Neural cell (in vitro differentiated cells): Measurements from ENCODE around the gene ST3GAL3. TPM values are rescaled to one million over a fixed set of nuclear protein-coding genes. Genes with fewer than 3 reads are reported as not detected.

Source experiments
- H2AFZ ChIP-seq: fragments of 200-600, 300-800 bp; sonication (generic), shearing (Covaris generic); 2 replicates; pipeline ENCODE4 v1.6.0; 2014; ENCODE audit warnings: low read depth, mild to moderate bottlenecking, antibody characterized with exemption, low read length, moderate library complexity
- H3F3A ChIP-seq: fragments of 200-600 bp; shearing (Covaris generic); 2 replicates; pipeline ENCODE4 v1.6.1; 2016; ENCODE audit warnings: mild to moderate bottlenecking, moderate library complexity, mixed read lengths, antibody characterized with exemption, low read length; ENCODE audit not compliant: insufficient read depth, poor library complexity, severe bottlenecking
- H3K27ac ChIP-seq: fragments of 200-600, 300-800 bp; sonication (generic), shearing (Covaris generic); 2 replicates; pipeline ENCODE4 v1.5.1; 2014; ENCODE audit warnings: mild to moderate bottlenecking, low read length, moderate library complexity
- H3K27me3 ChIP-seq: fragments of 300-800, 200-600 bp; sonication (generic), shearing (Covaris generic); 2 replicates; pipeline ENCODE4 v1.6.0; 2014; ENCODE audit warnings: mild to moderate bottlenecking, low read depth, low read length, moderate library complexity; ENCODE audit not compliant: insufficient read depth
- H3K36me3 ChIP-seq: fragments of 300-800, 200-600 bp; sonication (generic), shearing (Covaris generic); 2 replicates; pipeline ENCODE4 v1.5.1; 2014; ENCODE audit warnings: mild to moderate bottlenecking, antibody characterized with exemption, low read length, moderate library complexity; ENCODE audit not compliant: insufficient read depth
- H3K4me2 ChIP-seq: fragments of 300-800, 200-600 bp; sonication (generic), shearing (Covaris generic); 2 replicates; pipeline ENCODE4 v1.6.0; 2014; ENCODE audit warnings: mild to moderate bottlenecking, low read length
- H3K4me3 ChIP-seq: fragments of 300-800, 200-600 bp; sonication (generic), shearing (Covaris generic); 2 replicates; pipeline ENCODE4 v1.5.1; 2014; ENCODE audit warnings: mild to moderate bottlenecking, low read length, moderate library complexity
- H3K79me2 ChIP-seq: fragments of 200-600 bp; shearing (Covaris generic); replicated peaks from 2 replicates; pipeline ENCODE4 v1.6.0; 2014; ENCODE audit warnings: mild to moderate bottlenecking, low read length, moderate library complexity; ENCODE audit not compliant: insufficient read depth
- H3K9ac ChIP-seq: fragments of 300-800, 200-600 bp; sonication (generic), shearing (Covaris generic); 2 replicates; pipeline ENCODE4 v1.6.1; 2016; ENCODE audit warnings: mild to moderate bottlenecking, low read length, mixed read lengths
- H3K9me2 ChIP-seq: fragments of 200-600 bp; shearing (Covaris generic); 2 replicates; pipeline ENCODE4 v1.6.1; 2016; ENCODE audit warnings: mild to moderate bottlenecking, low read length, mixed read lengths; ENCODE audit not compliant: insufficient read depth
- H3K9me3 ChIP-seq: fragments of 200-600, 300-800 bp; sonication (generic), shearing (Covaris generic); 2 replicates; pipeline ENCODE4 v1.6.1; 2016; ENCODE audit warnings: mild to moderate bottlenecking, mixed run types, low read length, moderate library complexity, mixed read lengths
- H4K20me1 ChIP-seq: fragments of 200-600 bp; shearing (Covaris generic); 2 replicates; pipeline ENCODE4 v1.6.1; 2016; ENCODE audit warnings: mild to moderate bottlenecking, mixed run types; ENCODE audit not compliant: insufficient read depth
- EP300 ChIP-seq: fragments of 450-650 bp; conservative IDR thresholded peaks from 2 replicates; pipeline ENCODE4 v1.6.1; 2014; ENCODE audit warnings: antibody characterized with exemption, mild to moderate bottlenecking, moderate library complexity; ENCODE audit not compliant: poor library complexity, severe bottlenecking
- EZH2 ChIP-seq: fragments of 200-600, 300-800 bp; shearing (Covaris generic), sonication (generic); IDR thresholded peaks from 2 replicates; pipeline ENCODE4 v1.6.1; 2014; ENCODE audit warnings: antibody characterized with exemption, low read length, borderline replicate concordance, mild to moderate bottlenecking; ENCODE audit not compliant: insufficient read depth, poor library complexity, severe bottlenecking
- MXI1 ChIP-seq: fragments of 450-650 bp; conservative IDR thresholded peaks from 2 replicates; pipeline ENCODE4 v1.6.1; 2014; ENCODE audit warnings: antibody characterized with exemption, mild to moderate bottlenecking; ENCODE audit not compliant: poor library complexity, severe bottlenecking
- POLR2AphosphoS5 ChIP-seq: IDR thresholded peaks from 2 replicates; pipeline ENCODE4 v1.6.1; 2012
- RAD21 ChIP-seq: fragments of 450-650 bp; conservative IDR thresholded peaks from 2 replicates; pipeline ENCODE4 v1.6.1; 2014; ENCODE audit warnings: antibody characterized with exemption, mild to moderate bottlenecking, moderate library complexity
- SMC3 ChIP-seq: fragments of 450-650 bp; conservative IDR thresholded peaks from 2 replicates; pipeline ENCODE4 v1.6.1; 2014; ENCODE audit warnings: antibody characterized with exemption, mild to moderate bottlenecking, moderate library complexity; ENCODE audit not compliant: poor library complexity
- TAF1 ChIP-seq: IDR thresholded peaks from 2 replicates; pipeline ENCODE4 v1.6.1; 2012; ENCODE audit warnings: low read depth
- polyA plus RNA-seq: library from polyadenylated mRNA; depleted of rRNA; stranded (reverse); fragments of >200 nt; gene quantifications from 2 replicates; pipeline ENCODE4 v1.2.3, GENCODE V29; 2014
- TF ChIP-seq, protein P1 (sequence below): IDR thresholded peaks from 2 replicates; pipeline ENCODE4 v1.6.1; 2012; ENCODE audit warnings: borderline replicate concordance
- TF ChIP-seq, protein P2 (sequence below): fragments of 450-650 bp; IDR thresholded peaks from 2 replicates; pipeline ENCODE4 v1.5.1; 2014; ENCODE audit warnings: antibody characterized with exemption, mild to moderate bottlenecking, moderate library complexity; ENCODE audit not compliant: poor library complexity, severe bottlenecking

Gene ST3GAL3
- polyA plus RNA-seq, 1 donor from 2014 or later = 36.8 TPM

DNA sequence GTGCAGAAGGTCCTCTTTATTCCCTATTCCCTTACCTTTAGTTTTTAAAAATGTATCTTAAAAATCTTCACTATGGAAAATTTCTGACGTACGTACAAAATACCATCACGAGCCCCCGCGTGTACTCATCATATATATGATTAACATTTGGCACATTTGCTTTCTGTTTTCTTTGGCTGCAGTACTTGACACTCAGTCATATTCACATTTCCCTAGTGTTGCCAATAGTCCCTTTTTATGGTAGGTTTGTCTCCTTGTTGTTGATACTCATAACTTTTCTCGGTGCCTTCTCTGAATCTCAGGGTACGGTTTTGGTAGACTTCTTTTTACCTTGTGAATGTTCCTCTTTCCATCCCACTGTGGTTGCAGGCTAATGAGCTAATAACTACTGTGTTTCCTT lies 34.1 kb upstream of the ST3GAL3 start:
- H4K20me1 ChIP-seq = no peaks in the 10 kb centered on the region
- no peak overlapping the region for H3K4me2 ChIP-seq
- no peaks in the 10 kb centered on the region for H3K27me3 ChIP-seq
- H3K9ac ChIP-seq = no peak overlapping the region
- no peaks in the 10 kb centered on the region for H3K79me2 ChIP-seq
- no peak overlapping the region for H2AFZ ChIP-seq
- H3K36me3 ChIP-seq = no peaks in the 10 kb centered on the region
- H3K9me3 ChIP-seq = no peaks in the 10 kb centered on the region
- no peaks in the 10 kb centered on the region for H3K9me2 ChIP-seq
- H3F3A ChIP-seq = no peaks in the 10 kb centered on the region
- no peak overlapping the region for H3K27ac ChIP-seq
- no peak for TF ChIP-seq MXI1
- TF ChIP-seq, protein P1, sequence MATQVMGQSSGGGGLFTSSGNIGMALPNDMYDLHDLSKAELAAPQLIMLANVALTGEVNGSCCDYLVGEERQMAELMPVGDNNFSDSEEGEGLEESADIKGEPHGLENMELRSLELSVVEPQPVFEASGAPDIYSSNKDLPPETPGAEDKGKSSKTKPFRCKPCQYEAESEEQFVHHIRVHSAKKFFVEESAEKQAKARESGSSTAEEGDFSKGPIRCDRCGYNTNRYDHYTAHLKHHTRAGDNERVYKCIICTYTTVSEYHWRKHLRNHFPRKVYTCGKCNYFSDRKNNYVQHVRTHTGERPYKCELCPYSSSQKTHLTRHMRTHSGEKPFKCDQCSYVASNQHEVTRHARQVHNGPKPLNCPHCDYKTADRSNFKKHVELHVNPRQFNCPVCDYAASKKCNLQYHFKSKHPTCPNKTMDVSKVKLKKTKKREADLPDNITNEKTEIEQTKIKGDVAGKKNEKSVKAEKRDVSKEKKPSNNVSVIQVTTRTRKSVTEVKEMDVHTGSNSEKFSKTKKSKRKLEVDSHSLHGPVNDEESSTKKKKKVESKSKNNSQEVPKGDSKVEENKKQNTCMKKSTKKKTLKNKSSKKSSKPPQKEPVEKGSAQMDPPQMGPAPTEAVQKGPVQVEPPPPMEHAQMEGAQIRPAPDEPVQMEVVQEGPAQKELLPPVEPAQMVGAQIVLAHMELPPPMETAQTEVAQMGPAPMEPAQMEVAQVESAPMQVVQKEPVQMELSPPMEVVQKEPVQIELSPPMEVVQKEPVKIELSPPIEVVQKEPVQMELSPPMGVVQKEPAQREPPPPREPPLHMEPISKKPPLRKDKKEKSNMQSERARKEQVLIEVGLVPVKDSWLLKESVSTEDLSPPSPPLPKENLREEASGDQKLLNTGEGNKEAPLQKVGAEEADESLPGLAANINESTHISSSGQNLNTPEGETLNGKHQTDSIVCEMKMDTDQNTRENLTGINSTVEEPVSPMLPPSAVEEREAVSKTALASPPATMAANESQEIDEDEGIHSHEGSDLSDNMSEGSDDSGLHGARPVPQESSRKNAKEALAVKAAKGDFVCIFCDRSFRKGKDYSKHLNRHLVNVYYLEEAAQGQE = no peak
- no peak for TF ChIP-seq POLR2AphosphoS5
- TF ChIP-seq SMC3 = no peak
- TF ChIP-seq, protein P2, sequence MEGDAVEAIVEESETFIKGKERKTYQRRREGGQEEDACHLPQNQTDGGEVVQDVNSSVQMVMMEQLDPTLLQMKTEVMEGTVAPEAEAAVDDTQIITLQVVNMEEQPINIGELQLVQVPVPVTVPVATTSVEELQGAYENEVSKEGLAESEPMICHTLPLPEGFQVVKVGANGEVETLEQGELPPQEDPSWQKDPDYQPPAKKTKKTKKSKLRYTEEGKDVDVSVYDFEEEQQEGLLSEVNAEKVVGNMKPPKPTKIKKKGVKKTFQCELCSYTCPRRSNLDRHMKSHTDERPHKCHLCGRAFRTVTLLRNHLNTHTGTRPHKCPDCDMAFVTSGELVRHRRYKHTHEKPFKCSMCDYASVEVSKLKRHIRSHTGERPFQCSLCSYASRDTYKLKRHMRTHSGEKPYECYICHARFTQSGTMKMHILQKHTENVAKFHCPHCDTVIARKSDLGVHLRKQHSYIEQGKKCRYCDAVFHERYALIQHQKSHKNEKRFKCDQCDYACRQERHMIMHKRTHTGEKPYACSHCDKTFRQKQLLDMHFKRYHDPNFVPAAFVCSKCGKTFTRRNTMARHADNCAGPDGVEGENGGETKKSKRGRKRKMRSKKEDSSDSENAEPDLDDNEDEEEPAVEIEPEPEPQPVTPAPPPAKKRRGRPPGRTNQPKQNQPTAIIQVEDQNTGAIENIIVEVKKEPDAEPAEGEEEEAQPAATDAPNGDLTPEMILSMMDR = no peak
- no peak for TF ChIP-seq TAF1
- no peak for TF ChIP-seq RAD21
- TF ChIP-seq EP300 = no peak
- TF ChIP-seq EZH2 = no peak
- H3K4me3 ChIP-seq = no peak overlapping the region

DNA sequence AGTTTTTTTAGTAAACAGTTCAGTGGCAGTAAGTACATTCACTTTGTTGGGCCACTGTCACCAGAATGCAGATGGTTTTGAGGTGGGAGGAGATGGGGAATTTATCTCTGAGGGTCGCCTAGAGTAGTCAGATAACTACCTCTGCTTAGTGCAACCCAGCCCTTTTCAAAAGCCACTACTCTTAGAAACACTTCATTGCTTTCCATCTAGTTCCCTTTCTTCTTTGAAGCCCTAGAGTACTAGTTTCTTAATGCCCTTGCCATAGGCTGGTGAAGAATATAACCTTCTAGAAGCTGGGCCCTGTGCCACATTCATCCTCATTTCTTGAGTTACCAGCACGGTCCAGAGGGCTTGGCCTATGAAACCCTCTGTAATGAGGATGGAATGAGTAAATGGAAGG lies 28.4 kb upstream of the ST3GAL3 start:
- H3K79me2 ChIP-seq = no peaks in the 10 kb centered on the region
- no peaks in the 10 kb centered on the region for H3K9me3 ChIP-seq
- no peaks in the 10 kb centered on the region for H4K20me1 ChIP-seq

DNA sequence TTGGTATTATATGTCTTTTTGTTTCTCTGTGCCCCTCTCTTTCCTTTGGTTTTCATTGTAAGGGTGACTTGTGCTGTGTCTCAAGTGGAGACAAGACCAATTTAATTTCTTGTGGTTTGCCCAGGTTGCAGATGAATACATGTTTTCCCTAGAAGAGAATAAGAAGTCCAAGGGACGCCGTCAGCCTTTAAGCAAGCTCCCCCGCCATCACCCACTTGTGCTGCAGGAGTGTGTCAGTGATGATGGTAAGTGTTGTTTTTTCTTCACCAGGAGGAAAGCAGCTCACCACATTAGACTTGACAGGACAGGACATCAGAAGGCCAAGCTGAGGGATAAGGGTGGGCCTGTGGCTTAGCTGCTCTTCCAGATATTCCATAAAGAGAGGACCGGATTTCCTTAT lies 23.8 kb upstream of the ST3GAL3 start:
- no peaks in the 10 kb centered on the region for H4K20me1 ChIP-seq
- H3K36me3 ChIP-seq = no peaks in the 10 kb centered on the region
- H3K27ac ChIP-seq = no peak overlapping the region

More for the DNA sequence above, 28.4 kb upstream of the ST3GAL3 start:
- no peaks in the 10 kb centered on the region for H3K27me3 ChIP-seq
- TF ChIP-seq MXI1 = no peak
- H3F3A ChIP-seq = no peaks in the 10 kb centered on the region
- H3K36me3 ChIP-seq = no peaks in the 10 kb centered on the region
- no peak overlapping the region for H3K4me3 ChIP-seq
- H3K4me2 ChIP-seq = no peak overlapping the region
- H3K27ac ChIP-seq = no peak overlapping the region
- no peak overlapping the region for H2AFZ ChIP-seq
- H3K9me2 ChIP-seq = no peaks in the 10 kb centered on the region
- no peak overlapping the region for H3K9ac ChIP-seq

More for the DNA sequence above, 23.8 kb upstream of the ST3GAL3 start:
- H3K9me3 ChIP-seq = no peaks in the 10 kb centered on the region
- no peak overlapping the region for H3K4me2 ChIP-seq
- H3K27me3 ChIP-seq = no peaks in the 10 kb centered on the region
- H3K9ac ChIP-seq = no peak overlapping the region
- H3K79me2 ChIP-seq = no peaks in the 10 kb centered on the region
- no peak overlapping the region for H2AFZ ChIP-seq
- TF ChIP-seq EZH2 (no peak), MXI1 (no peak), POLR2AphosphoS5 (no peak), RAD21 (no peak), EP300 (no peak), SMC3 (no peak), TAF1 (no peak)
- TF ChIP-seq, protein P2 = no peak
- TF ChIP-seq, protein P1 = no peak
- H3F3A ChIP-seq = no peaks in the 10 kb centered on the region
- no peak overlapping the region for H3K4me3 ChIP-seq
- no peaks in the 10 kb centered on the region for H3K9me2 ChIP-seq
